Activated CD8-positive, alpha-beta T cell treated with anti-CD3 and anti-CD28 coated beads for 36 hours (primary cell): ENCODE measurements around the gene RRP1B. TPM values are rescaled to one million over a fixed set of nuclear protein-coding genes. Genes with fewer than 3 reads are reported as not detected.

Source experiments
- ATAC-seq: fragments of 200-7000 bp; cut with Tn5 transposase; one replicate; pipeline ENCODE4 v1.10.0; 2021; ENCODE audit warnings: mild to moderate bottlenecking, moderate library complexity
- CTCF ChIA-PET: fragments of 350-600 bp; sonication (Branson Sonifier 250); formaldehyde crosslinking; loops from one replicate; lab custom pipeline; 2021; ENCODE audit warnings: antibody characterized with exemption; lab: Charles Lee
- POLR2A ChIA-PET: fragments of 350-600 bp; sonication (Branson Sonifier 250); formaldehyde crosslinking; loops from one replicate; lab custom pipeline; 2021; ENCODE audit warnings: antibody characterized with exemption; lab: Charles Lee
- DNase-seq: peaks from one replicate; pipeline ENCODE4 v3.0.0-alpha.2; 2020
- H3K27ac Mint-ChIP-seq: one replicate; pipeline ENCODE4 v1.8.0; 2021; ENCODE audit warnings: mild to moderate bottlenecking, mixed read lengths
- H3K27me3 Mint-ChIP-seq: one replicate; pipeline ENCODE4 v1.8.0; 2021; ENCODE audit warnings: mixed read lengths
- H3K36me3 Mint-ChIP-seq: one replicate; pipeline ENCODE4 v1.8.0; 2021; ENCODE audit warnings: low read depth, mixed read lengths
- H3K4me1 Mint-ChIP-seq: one replicate; pipeline ENCODE4 v1.8.0; 2021; ENCODE audit warnings: low read depth, mixed read lengths
- H3K4me3 Mint-ChIP-seq: one replicate; pipeline ENCODE4 v1.8.0; 2021; ENCODE audit warnings: mild to moderate bottlenecking, moderate library complexity, mixed read lengths
- H3K9me3 Mint-ChIP-seq: one replicate; pipeline ENCODE4 v1.8.0; 2021; ENCODE audit warnings: mixed read lengths
- intact Hi-C: fragments of 100-400 bp; cut with micrococcal nuclease; formaldehyde crosslinking; loops from one replicate; pipeline ENCODE4 v1.10.0; 2022
- total RNA-seq, 2 experiments: library from RNA; stranded (reverse); gene quantifications; one replicate each; pipeline ENCODE4 v1.2.3, GENCODE V29; 2021
- TF ChIP-seq, protein P1 (sequence below): fragments of 200-600 bp; IDR thresholded peaks from one replicate; pipeline ENCODE4 v1.8.0; 2022; ENCODE audit warnings: antibody characterized with exemption, mild to moderate bottlenecking

Gene RRP1B
- total RNA-seq, 2 experiments from 2014 or later: 76.7 to 78.5 TPM

DNA sequence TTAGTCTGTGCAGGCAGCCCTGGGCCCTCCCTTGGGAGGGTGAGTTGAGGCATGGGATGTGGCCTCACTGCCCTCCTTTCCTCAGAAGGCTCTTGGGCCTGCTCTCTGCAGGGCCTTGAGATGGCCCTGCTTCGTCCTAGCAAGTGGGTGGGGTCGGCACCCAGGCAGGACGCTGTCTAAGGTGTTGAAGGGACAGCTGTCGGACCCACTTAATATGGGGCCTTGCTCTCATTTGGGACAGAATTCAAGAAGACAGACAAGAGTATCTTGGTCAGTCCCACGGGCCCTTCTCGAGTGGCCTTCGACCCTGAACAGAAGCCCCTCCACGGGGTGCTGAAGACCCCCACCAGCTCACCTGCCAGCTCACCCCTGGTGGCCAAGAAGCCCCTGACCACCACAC is 33.6 kb downstream of the RRP1B start:
- intact Hi-C loops: no loop called here
- ChIA-PET POLR2A (interaction anchor here (1.4 kb wide), 1 partner anchor 25 kb away, joined by 4 read pairs; no protein-coding TSS in a partner anchor), CTCF (no interaction called here)
- H3K36me3 Mint-ChIP-seq: peaks cover 51% of the 10 kb centered on the region
- DNase-seq (no peak), ATAC-seq (no peak)
- peaks cover 4% of the 10 kb centered on the region for H3K4me1 Mint-ChIP-seq
- no peaks in the 10 kb centered on the region for H3K9me3 Mint-ChIP-seq
- H3K27ac Mint-ChIP-seq: no peak overlapping the region
- no peak overlapping the region for H3K4me3 Mint-ChIP-seq
- TF ChIP-seq, protein P1, sequence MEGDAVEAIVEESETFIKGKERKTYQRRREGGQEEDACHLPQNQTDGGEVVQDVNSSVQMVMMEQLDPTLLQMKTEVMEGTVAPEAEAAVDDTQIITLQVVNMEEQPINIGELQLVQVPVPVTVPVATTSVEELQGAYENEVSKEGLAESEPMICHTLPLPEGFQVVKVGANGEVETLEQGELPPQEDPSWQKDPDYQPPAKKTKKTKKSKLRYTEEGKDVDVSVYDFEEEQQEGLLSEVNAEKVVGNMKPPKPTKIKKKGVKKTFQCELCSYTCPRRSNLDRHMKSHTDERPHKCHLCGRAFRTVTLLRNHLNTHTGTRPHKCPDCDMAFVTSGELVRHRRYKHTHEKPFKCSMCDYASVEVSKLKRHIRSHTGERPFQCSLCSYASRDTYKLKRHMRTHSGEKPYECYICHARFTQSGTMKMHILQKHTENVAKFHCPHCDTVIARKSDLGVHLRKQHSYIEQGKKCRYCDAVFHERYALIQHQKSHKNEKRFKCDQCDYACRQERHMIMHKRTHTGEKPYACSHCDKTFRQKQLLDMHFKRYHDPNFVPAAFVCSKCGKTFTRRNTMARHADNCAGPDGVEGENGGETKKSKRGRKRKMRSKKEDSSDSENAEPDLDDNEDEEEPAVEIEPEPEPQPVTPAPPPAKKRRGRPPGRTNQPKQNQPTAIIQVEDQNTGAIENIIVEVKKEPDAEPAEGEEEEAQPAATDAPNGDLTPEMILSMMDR: no peak
- no peaks in the 10 kb centered on the region for H3K27me3 Mint-ChIP-seq

DNA sequence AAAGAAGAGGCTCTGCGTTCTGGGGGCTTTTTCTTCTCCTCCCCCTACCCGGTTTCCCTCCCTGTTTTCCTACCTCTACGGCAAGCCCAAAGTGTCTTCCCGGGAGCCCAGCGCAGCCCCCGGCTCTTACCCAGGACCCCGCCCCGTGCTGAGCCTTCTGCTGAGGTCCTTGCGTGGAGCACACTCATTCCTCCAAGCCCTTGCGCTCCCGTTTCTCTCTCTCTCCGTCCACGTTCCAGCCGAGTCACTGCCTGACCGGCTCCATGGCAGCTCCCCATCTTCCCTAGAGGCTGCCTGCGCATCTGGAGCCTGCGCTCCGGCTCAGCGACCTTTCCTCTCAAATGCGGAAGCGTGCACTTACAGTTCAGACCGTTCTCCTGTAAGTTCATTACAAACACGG is 34.6 kb downstream of the RRP1B start:
- H3K36me3 Mint-ChIP-seq: peaks cover 59% of the 10 kb centered on the region
- H3K27me3 Mint-ChIP-seq: no peaks in the 10 kb centered on the region
- TF ChIP-seq, protein P1: no peak
- ChIA-PET CTCF (no interaction called here), POLR2A (interaction anchor here (1.4 kb wide), 1 partner anchor 24 kb away, joined by 4 read pairs; no protein-coding TSS in a partner anchor)
- DNase-seq (no peak), ATAC-seq (no peak)
- no peaks in the 10 kb centered on the region for H3K9me3 Mint-ChIP-seq
- intact Hi-C loops: no loop called here
- H3K4me3 Mint-ChIP-seq: no peak overlapping the region
- H3K4me1 Mint-ChIP-seq: peaks cover 4% of the 10 kb centered on the region
- H3K27ac Mint-ChIP-seq: no peak overlapping the region

DNA sequence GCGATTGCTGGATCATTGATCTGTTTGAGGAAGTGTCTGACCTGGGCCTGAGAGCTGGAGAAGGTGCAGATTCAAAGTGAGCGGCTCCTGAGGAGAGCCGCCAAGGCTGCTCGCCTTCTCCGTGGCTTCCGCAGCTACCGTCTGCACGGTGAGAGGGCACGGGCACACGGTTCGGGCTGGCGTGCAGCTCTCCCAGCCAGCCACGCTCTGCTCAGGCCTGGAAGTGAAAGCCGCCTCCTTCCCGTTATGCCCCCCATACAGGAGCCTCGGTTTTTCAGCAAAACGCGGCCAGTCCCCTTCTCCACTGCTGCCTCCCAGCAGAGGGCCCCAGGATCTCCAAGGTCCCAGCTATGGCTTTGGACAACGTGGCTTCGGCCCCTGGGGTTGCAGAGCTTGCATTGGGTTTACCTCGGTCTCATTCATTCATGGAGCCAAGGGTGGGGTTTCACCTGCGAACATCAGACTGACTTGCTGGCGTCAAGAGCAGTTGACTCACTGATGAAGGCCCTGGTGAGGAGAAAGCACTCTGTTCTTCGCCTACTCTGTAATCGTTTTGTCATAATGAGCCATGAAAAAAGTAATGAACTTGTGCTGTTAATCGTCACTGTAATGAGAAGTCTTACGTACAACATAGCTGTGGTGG is 35.2 kb downstream of the RRP1B start:
- DNase-seq (no peak), ATAC-seq (no peak)
- Mint-ChIP-seq H3K27me3 (no peaks in the 10 kb centered on the region), H3K9me3 (no peaks in the 10 kb centered on the region), H3K27ac (no peak overlapping the region), H3K36me3 (peaks cover 61% of the 10 kb centered on the region), H3K4me1 (peaks cover 4% of the 10 kb centered on the region), H3K4me3 (no peak overlapping the region)
- intact Hi-C loops: no loop called here
- TF ChIP-seq, protein P1: no peak
- ChIA-PET CTCF (no interaction called here), POLR2A (interaction anchor here (0.6 to 1.9 kb wide), 3 partner anchors 10 to 320 kb away, joined by 3 to 5 read pairs (median 4); no protein-coding TSS in a partner anchor)

DNA sequence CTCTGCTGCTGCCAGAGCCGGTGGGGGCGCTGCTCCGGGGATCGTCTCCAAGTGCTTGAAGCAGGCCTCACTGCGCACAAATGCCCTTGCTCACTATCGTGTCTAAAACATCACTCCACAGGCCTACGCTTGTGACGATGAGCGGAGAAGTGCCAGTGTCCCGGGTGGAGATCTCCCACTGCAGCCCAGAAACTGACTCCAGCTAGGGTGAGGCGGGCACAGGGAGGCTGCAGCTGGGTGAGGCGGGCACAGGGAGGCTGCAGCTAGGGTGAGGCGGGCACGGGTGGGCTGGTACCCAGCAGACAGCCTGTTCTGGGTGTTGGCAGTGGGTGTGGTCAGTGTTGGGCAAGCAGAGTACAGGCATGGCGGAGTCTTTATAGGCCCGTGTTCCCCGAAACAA is 36.9 kb downstream of the RRP1B start:
- no peak overlapping the region for H3K4me3 Mint-ChIP-seq
- H3K9me3 Mint-ChIP-seq: no peaks in the 10 kb centered on the region
- DNase-seq (no peak), ATAC-seq (no peak)
- TF ChIP-seq, protein P1: no peak
- peaks cover 49% of the 10 kb centered on the region for H3K36me3 Mint-ChIP-seq
- ChIA-PET CTCF (no interaction called here), POLR2A (interaction anchor here (1.9 kb wide), 1 partner anchor 8 kb away, joined by 5 read pairs; no protein-coding TSS in a partner anchor)
- intact Hi-C loops: no loop called here
- no peak overlapping the region for H3K27ac Mint-ChIP-seq
- H3K4me1 Mint-ChIP-seq: peaks cover 9% of the 10 kb centered on the region
- no peaks in the 10 kb centered on the region for H3K27me3 Mint-ChIP-seq
